NCI-H2227 (cell line): ENCODE measurements around the gene LLPH.

ENCODE experiments used
- DNase-seq: peaks from one replicate; lab custom pipeline; 2025; ENCODE audit not compliant: unreplicated experiment; lab: John Stamatoyannopoulos, UW

The LLPH gene

GRCh38 chr12:66143868-66144267, 13.3 kb upstream of the LLPH start:
- no peak for DNase-seq

GRCh38 chr12:66142826-66143225, 12.3 kb upstream of the LLPH start:
- no peak for DNase-seq

- DNase-seq: no peak
Observed at GRCh38 chr12:66141299-66141698, 10.7 kb upstream of the LLPH start.

- no peak for DNase-seq
Observed at GRCh38 chr12:66140731-66141130, 10.2 kb upstream of the LLPH start.

GRCh38 chr12:66139328-66139727, 8.8 kb upstream of the LLPH start:
- DNase-seq: no peak

GRCh38 chr12:66137937-66138336, 7.4 kb upstream of the LLPH start:
- DNase-seq: no peak

GRCh38 chr12:66132408-66132807, 1.9 kb upstream of the LLPH start:
- DNase-seq: no peak

- no peak for DNase-seq
Observed at GRCh38 chr12:66131067-66131688, 628 bp upstream of the LLPH start.

GRCh38 chr12:66129934-66130266, 650 bp downstream of the LLPH start:
- DNase-seq: no peak

- DNase-seq: no peak
Observed at GRCh38 chr12:66127650-66128049, 2.9 kb downstream of the LLPH start.

GRCh38 chr12:66120477-66120876, 10.1 kb downstream of the LLPH start:
- no peak for DNase-seq

GRCh38 chr12:66119870-66120241, 10.7 kb downstream of the LLPH start:
- no peak for DNase-seq

- DNase-seq: no peak
Observed at GRCh38 chr12:66119229-66119869, 11.2 kb downstream of the LLPH start.

GRCh38 chr12:66118240-66118891, 12.2 kb downstream of the LLPH start:
- no peak for DNase-seq

- DNase-seq: no peak
Observed at GRCh38 chr12:66117242-66117641, 13.3 kb downstream of the LLPH start.

GRCh38 chr12:66115071-66115600, 15.4 kb downstream of the LLPH start:
- no peak for DNase-seq

GRCh38 chr12:66113471-66113870, 17.1 kb downstream of the LLPH start:
- DNase-seq: no peak

GRCh38 chr12:66111605-66112004, 18.9 kb downstream of the LLPH start:
- no peak for DNase-seq

GRCh38 chr12:66109056-66109455, 21.5 kb downstream of the LLPH start:
- DNase-seq: no peak

GRCh38 chr12:66108386-66108785, 22.2 kb downstream of the LLPH start:
- DNase-seq: no peak

- peak; percentile 89 for DNase-seq
Observed at GRCh38 chr12:66107451-66107915, 23.1 kb downstream of the LLPH start.
